PC-9 (cell line): ENCODE measurements around the gene CMSS1.

Experiments used
- CTCF ChIP-seq: fragments of 200-600 bp; sonication (generic); conservative IDR thresholded peaks from 2 replicates; pipeline ENCODE4 v1.6.1; 2017; ENCODE audit warnings: mixed run types, antibody characterized with exemption, mild to moderate bottlenecking, moderate library complexity
- EZH2 ChIP-seq: fragments of 200-600 bp; sonication (generic); IDR thresholded peaks from 2 replicates; pipeline ENCODE4 v1.8.0; 2017; ENCODE audit warnings: antibody characterized with exemption, low read depth

GRCh38 chr3:100173961-100174360 lies 356.3 kb downstream of the CMSS1 start:
- TF ChIP-seq EZH2 (no peak), CTCF (no peak)
